ENCODE results near the gene DHTKD1. TPM values are rescaled to one million over a fixed set of nuclear protein-coding genes. Genes with fewer than 3 reads are reported as not detected.
"Not testable (repeated sequence)": the region's sequence is repeated elsewhere in the genome, so short reads cannot be mapped to it uniquely, and the experiment has no call there.

DHTKD1 gene
- polyA plus RNA-seq, 5 donors: 14.7 to 19.5 (median 19.1) TPM

DNA sequence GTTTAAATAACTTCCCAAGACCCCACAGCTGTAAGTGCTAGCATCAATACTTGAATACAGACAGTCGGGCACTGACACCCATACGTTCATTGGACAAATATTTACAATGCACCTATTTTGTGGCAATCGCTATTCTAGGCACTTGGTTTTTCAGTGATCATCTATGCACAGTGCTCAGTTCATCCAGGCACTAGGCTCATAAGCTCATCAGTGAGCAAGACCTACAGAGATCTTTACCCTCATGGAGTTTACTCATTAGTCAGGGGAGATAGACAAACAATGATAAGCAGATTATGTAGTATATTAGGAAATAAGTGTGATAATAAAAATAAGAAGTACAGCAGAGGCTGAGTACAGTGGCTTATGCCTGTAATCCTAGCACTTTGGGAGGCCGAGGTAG is 7.6 kb upstream of the DHTKD1 start:
- DNase-seq: no peak

DNA sequence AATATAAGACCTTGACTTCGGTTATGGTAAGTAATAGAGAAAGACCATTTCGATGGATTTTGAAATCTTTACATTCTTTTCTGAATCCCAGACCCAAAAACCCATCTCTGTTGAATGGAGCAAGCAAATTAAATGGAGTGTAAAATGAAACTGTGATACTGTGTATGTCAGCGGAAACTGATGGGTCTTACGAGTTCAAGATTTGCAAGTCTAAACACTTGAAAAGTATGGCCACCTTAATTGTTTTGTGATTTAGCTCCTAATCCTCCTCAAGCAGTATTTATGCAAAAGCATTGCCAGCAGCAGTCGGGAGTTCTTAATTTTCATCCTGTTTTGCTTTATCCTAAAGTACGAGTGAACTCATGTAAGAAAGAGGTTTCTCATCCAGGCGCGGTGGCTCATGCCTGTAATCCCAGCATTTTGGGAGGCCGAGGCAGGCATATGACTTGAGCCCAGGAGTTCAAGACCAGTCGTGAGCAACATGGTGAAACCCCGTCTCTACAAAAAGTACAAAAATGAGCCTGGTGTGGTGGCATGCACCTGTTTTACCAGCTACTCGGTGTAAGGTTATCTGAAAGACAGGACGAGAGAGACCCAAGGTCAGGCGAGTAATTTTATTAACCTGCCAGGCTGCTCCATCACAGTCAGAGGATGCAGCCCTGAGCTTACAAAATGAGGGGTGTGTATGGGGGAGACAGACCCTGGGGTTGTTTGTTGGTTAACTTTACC is 5.8 kb upstream of the DHTKD1 start:
- no peak for DNase-seq

DNA sequence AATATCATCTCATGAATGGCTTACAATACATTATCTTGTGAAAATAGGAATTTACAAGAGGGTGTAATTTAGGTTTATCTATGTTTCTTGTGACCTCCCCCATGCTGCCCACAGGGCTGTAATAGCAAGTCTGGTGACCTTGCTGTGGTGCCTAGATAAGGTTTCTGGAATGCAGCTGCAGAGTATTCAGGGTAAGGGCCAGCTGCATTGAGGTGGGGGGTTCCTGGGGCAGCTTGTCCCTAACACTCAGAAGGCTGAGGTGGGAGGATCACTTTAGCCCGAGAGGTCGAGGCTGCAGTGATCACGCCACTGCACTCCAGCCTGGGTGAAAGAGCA is 5.3 kb upstream of the DHTKD1 start:
- DNase-seq: no peak

DNA sequence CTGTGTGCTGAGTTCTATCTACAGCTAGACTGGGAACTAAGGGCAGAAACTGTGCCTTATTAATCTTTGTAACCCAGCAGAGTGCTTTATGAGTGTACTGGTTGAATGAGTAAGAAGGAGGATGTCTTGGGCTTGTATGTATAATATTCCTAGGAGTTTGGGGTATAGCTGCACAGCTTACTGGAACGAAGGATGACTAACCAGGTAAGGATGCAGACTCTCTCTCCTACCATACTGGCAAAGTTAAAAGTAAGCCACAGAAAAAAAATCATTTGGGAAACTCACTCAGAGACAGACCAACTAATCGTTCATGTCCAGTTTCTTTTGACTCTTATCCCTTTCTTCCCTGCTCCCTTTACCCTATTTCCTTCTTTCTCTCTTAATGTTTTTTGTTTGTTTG is 1.4 kb upstream of the DHTKD1 start:
- no peak for DNase-seq

DNA sequence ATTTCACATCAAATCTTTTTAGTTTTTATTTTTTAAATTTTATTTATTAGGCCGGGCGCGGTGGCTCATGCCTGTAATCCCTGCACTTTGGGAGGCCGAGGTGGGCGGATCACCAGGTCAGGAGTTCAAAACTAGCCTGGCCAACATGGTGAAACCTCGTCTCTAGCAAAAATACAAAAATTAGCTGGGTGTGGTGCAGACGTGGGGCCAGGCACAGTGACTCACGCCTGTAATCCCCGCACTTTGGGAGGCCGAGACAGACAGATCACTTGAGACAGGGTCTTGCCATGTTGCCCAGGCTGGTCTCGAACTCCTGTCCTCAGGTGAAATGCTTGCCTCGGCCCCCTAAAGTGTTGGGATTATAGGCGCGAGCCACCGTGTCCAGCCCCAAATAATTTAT is 2.7 kb downstream of the DHTKD1 start:
- not testable (repeated sequence) for DNase-seq

DNA sequence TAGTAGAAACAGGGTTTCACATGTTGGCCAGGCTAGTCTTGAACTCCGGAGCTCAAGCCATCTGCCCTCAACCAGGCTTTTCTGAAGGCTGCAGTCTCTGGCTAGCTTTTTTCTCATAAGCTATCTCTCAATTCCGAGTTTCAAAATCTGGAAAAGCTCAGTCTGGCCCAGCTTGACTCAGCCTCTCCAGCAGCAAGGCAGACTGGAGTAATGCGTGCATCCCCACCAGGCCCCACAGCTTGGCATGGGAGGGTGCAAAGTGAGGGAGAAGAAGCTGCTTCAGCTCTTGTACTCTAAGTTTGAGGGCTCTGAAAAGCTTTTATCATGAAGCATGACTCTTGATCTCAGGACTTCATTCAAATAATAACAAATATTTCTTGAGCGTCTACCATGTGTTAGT is 4.8 kb downstream of the DHTKD1 start:
- DNase-seq: no peak

DNA sequence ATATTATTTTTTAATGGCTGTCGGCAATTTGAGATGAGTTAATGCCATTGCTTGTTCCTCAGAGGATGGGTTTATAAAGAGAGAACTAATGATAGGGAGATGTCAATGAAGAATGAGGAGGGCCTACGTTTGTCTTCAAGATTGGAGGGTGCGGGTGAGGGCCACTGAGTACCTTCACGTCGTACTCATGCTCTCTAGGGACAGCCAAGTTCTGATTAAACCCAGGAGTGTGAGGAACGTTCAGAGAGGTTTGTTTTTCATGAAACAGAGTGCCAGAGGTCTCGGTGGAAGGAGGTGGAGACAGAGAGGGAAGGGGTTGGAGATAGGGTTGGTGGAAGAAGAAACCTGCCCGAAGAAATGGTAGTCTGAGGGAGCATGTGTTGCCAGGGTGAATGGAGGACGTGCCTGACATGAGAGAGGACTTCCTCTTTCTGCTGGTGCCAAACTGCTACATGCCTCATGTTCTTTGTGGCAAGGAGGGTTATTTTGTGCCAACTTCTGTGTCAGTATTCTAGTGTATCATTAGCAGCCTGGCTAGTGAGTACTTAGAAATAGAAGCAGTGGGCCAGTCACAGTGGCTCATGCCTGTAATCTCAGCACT is 8.9 kb downstream of the DHTKD1 start:
- no peak for DNase-seq

DNA sequence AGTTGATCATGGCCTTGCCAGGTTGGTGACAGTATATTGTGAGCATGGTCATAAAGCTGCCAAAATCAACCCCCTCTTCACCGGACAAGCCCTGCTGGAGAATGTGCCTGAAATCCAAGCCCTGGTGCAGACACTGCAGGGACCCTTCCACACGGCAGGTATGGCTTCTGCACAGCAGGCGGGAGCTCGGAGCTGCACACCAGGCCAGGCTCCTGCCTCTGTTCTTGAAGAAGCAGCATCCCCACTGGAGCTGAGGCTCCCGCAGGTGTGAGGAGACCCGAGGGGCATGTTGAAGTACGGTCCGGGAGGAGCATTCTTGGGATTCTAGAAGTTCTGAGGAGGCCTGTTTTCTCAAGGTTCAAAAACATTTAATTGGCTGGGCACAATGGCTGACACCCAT is 12.7 kb downstream of the DHTKD1 start:
- DNase-seq: no peak

DNA sequence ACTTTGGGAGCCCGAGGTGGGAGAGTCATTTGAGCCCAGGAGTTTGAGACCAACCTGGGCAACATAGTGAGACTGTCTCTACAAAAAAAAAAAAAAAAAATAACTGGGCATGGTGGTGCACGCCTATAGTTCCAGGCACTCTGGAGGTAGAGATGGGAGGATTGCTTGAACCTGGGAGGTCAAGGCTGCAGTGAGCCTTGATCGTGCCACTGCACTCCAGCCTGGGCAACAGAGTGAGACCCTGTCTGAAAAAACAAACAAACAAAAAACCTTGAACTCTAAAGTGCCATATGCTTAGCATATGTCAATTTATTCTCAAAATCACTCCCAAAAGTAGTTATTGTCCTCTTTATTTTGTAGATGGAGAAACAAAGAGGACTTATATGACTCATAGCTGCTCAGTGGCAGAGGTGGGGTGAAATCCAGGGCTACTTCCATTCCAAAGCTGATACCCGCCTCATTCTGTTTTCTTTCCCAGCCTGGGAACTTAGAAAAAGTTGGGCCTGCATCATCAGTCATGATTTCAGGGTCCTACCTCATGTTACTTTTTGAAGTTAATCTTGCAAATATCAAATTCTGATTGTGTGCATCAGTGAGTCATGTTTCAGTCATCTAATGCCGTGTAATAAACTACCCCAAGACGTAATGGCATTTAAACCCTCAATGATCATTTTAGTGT is 13.3 kb downstream of the DHTKD1 start:
- DNase-seq: no peak

DNA sequence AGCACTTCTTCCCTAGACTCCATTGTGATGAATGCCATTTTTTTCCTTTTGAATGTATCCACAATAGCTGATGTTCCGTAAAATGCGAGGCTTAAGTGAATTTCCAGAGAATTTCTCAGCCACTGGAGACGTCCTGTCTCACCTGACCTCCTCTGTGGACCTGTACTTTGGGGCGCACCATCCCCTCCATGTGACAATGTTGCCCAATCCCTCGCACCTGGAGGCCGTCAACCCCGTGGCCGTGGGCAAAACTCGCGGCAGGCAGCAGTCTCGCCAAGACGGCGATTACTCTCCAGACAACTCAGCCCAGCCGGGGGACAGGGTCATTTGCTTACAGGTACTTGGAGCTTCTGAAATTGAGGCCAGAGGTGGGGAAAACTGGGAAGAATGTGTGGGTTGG is 20.2 kb downstream of the DHTKD1 start:
- DNase-seq: no peak

DNA sequence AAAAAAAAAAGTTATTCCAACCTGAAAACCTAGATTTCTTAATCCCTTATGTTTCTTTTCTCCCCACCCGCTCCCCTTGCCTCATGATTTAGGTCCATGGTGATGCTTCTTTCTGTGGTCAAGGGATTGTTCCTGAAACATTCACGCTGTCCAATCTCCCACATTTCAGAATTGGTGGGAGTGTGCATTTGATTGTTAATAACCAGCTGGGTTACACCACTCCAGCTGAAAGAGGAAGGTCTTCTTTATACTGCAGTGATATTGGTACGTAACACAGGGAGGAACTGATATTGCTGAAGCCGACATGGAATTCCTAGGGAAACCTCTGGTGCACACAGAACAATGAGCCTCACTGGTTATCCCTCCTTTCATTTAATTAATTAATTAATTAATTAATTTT is 22.7 kb downstream of the DHTKD1 start:
- no peak for DNase-seq

DNA sequence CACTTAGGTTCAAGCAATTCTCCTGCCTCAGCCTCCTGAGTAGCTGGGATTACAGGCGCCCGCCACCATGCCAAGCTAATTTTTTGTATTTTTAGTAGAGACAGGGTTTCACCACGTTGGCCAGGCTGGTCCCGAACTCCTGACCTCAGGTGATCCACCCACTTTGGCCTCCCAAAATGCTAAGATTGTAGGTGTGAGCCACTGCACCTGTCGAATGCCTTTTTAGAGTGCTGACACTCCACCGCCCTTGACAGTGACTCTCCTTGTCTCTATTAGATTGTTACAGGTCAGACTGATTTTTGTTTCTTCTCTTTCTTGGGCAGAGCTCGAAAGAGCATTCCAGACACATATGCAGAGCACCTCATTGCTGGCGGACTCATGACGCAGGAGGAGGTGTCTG is 28.6 kb downstream of the DHTKD1 start:
- DNase-seq: not testable (repeated sequence)

DNA sequence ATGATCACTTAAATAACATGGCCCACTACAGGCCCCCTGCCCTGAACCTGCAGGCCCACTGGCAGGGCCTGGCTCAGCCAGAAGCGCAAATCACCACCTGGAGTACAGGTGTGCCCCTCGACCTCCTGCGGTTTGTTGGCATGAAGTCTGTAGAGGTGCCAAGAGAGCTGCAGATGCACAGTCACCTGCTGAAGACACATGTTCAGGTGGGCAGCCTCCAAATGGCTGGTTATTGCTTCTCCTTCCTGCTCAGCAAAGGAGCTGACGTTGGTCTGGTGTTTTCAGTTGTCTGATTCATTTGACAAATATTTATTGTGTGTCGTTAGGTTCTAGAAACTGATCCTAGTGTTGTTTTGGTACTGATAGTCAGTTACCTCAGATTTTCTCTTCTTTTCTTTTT is 29.0 kb downstream of the DHTKD1 start:
- no peak for DNase-seq

DNA sequence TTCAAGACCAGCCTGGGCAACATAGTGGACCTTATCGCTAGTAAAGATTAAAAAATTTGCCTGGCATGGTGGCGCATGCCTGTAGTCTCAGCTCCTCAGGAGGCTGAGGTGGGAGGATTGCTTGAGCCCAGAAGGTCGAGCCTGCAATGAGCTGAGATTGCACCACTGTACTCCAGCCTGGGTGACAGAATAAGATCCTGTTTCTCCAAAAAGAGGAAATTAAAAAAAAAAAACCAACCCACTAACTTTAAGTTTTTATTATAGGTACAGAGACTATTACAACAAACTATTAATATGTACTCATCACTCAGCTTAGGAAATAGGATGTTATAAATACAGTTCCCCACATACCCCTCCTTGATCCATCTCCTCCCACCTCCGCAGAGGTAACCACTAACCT is 30.2 kb downstream of the DHTKD1 start:
- DNase-seq: no peak

DNA sequence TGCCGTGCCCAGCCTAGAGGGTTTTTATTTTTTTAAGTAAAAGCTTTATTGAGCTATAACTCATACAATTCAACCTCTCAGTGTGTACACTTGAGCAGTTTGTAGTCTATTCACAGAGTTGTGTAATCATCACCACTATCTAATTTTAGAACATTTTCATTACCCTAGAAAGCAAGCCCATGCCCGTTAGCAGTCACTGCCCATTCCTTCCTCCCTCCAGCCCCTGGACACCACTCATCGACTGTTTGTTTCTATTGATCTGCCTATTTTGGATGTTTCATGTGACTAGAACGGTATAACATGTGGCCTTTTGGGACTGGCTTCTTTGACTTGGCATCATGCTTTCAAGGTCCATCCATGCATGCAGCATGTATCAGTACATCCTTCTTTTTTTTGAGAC is 35.0 kb downstream of the DHTKD1 start:
- DNase-seq: no peak

DNA sequence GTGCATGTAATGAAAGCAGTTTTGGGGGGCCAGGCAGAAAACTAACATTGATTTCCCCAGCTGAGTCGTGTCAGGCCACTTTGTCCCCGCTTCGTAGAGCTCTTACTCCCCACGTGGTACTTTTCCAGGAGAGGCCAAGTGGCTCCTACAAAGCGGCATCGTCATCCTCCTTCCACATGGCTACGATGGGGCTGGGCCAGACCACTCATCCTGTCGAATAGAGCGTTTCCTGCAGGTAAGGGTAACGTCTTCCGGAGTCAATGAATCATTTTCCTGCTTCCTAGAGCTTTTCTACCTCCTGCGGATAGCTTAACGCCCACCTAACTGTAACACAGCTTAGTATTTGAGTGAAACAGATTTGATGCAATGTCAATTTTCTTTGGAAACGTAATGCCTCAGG is 39.0 kb downstream of the DHTKD1 start:
- no peak for DNase-seq

DNA sequence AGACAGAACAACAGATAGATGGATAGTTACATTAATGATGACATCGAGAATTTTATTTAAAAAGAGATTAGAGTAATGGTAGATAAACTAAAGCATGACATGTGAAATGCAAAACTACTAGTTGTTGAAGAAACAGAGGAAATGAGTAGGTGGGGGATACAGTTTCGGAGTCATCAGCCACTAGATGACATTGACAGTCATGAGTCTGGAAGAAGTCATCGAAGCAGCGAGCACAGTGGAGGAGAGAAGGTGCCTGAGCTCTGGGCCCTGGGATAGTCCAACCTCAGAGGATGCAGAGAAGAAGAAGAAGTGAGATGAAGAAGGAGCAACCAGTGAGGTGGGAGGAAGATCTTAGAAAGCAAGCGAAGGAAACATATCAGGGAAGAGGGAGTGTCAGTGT is 40.5 kb downstream of the DHTKD1 start:
- no peak for DNase-seq

DNA sequence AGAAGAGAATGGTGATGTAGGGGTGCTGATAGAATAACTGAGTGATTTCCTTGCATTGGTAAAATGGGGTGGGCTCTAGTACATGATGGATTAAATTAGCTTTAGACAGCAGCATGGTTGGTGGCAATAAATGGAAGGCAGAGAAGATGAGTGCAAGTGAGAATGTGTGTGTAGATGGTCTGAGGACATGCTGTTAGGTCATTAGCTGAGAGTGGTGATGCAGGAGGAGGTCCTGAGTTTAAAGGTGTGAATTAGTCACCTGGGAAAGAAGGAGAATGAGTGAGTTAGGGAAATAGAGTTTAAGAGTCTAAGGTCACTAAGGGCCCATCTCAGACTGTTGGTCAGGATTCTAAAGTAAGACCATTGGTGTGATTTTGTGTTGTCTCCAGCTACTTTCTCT is 42.8 kb downstream of the DHTKD1 start:
- no peak for DNase-seq

DNA sequence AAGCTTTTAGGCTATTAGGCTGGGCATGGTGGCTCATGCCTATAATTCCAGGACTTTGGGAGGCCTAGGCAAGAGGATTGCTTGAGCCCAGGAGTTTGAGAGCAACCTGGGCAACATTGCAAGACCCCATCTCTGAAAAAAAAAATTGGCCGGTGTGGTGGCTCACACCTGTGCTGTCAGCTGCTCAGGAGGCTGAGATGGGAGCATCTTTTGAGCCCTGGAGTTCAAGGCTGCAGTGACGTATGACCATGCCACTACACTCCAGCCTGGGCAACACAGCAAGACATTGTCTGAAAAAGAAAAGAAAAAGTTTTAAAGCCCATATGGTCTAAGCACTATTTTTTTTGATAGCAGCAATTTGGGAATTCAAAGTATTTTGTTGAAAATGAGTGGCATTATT is 44.9 kb downstream of the DHTKD1 start:
- DNase-seq: no peak

DNA sequence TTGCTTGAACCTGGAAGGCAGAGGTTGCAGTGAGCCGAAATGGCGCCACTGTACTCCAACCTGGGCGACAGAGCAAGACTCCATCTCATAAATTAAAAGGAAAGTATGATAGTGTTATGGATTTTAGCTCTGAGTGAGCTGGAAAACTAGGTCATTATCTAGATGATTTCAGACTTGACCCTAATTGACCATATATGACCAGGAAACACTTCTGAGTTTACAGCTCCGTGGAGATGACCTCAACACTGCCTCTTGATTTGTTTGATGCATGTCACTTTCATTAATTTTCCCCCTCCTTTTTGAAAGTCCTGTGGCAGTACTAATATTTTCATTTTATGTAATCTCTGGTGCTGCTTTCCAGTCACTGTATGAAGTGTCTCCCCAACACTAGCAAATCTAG is 52.9 kb downstream of the DHTKD1 start:
- no peak for DNase-seq

DNA sequence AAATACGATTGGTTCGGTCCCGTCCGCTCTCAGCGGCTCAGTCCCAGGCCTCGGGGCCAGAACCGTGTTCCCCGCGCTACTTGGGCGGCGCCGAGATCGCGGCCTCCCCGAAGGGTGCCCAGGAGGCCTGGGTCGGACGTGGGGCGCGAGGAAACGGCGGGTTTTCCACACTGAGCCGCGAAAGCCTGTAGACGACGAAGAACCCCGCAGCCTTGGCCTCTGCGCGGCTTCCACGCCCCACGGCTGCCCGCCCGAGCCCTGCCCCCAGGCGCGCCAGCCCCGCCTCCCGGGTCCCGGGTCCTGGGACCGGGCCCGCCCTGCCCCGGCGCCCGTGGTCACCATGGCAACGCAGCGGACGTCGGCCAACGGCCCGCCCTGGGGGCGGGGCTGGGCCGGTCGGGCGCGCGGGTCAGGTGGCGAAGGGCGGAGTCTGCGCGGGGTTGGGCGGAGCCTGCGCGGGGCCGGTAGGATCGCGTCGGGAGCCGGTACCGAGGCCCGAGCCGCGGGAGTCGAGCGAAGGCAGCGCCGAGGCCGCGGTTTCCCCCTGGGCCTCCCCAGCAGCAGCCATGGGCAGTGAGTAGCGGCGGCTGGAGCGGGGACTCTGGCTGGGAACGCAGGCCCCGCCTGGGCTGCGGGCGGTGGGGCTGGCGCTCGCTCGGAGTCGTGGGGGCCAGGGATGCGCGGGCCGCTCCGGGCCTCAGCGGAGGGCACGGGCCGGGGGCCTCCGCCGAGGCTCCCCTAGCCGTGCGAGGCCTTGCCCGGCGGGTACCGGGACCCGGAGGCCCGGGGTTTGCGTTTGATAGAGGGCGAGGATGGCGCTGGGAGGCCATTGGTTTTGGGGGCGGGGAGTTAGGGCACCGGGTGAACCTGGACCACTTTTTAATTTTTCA is 60.7 kb downstream of the DHTKD1 start, which contains the start of gene SEC61A2:
SEC61A2 (plus strand) TSS at position 456 of the 890 bp plus-strand sequence; CDS start at position 567, 111 bp downstream.
- DNase-seq: peak; percentile 93 to 95

DNA sequence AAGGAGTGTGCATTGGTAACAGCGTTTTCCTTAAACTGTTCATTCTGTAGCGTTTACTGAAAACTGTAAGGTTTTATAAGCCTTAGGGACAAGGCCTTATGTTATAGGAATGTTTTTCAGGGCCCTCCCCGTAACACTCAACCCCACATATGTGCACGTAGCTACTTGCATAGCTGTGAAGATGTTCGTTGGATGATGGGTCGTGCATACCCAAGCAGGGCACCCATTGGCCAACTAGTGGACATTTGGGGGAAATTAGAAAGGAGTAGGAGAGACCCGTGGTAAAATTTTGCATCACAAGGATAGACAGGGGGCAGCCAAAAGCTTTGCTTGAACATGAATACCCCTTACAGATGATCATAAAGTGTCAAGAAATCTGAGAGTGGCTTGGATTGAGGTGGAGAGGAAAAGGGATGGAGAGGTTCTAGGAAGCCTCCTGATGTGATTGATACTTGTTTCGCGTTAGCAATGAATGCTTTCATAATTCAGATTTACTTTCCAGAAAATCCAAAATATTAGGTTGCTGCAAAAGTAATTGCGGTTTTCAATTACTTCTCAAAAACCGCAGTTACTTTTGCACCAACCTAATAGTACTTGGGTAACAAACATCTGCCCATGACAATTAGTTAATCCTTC is 61.6 kb downstream of the DHTKD1 start:
- peak; percentile 27 to 48 for DNase-seq
